Ishikawa (cell line): Measurements from ENCODE around the gene DACH1.

Experiments used
- CEBPB ChIP-seq: IDR thresholded peaks from 2 replicates; pipeline ENCODE4 v1.6.1; 2012
- CREB1 ChIP-seq: IDR thresholded peaks from 2 replicates; pipeline ENCODE4 v1.6.1; 2012; ENCODE audit warnings: low read depth
- EGR1 ChIP-seq: IDR thresholded peaks from 2 replicates; pipeline ENCODE4 v1.6.1; 2012
- EP300 ChIP-seq: IDR thresholded peaks from 2 replicates; pipeline ENCODE4 v1.6.1; 2012; ENCODE audit warnings: borderline replicate concordance
- FOXM1 ChIP-seq: IDR thresholded peaks from 2 replicates; pipeline ENCODE4 v1.6.1; 2012; ENCODE audit warnings: low read depth, borderline replicate concordance
- MAX ChIP-seq: IDR thresholded peaks from 2 replicates; pipeline ENCODE4 v1.6.1; 2012
- NFIC ChIP-seq: IDR thresholded peaks from 2 replicates; pipeline ENCODE4 v1.6.1; 2012
- RAD21 ChIP-seq: IDR thresholded peaks from 2 replicates; pipeline ENCODE4 v1.6.1; 2012; ENCODE audit warnings: low read depth
- REST ChIP-seq: IDR thresholded peaks from 2 replicates; pipeline ENCODE4 v1.6.1; 2012; ENCODE audit warnings: low read depth, mild to moderate bottlenecking
- TAF1 ChIP-seq: IDR thresholded peaks from 2 replicates; pipeline ENCODE4 v1.6.1; 2012; ENCODE audit warnings: low read depth, mild to moderate bottlenecking
- TCF12 ChIP-seq: IDR thresholded peaks from 2 replicates; pipeline ENCODE4 v1.6.1; 2012; ENCODE audit warnings: low read depth
- TEAD4 ChIP-seq: IDR thresholded peaks from 2 replicates; pipeline ENCODE4 v1.6.1; 2012
- USF1 ChIP-seq: IDR thresholded peaks from 2 replicates; pipeline ENCODE4 v1.6.1; 2012
- YY1 ChIP-seq: IDR thresholded peaks from 2 replicates; pipeline ENCODE4 v1.6.1; 2012; ENCODE audit warnings: low read depth
- ZBTB7A ChIP-seq: IDR thresholded peaks from 2 replicates; pipeline ENCODE4 v1.6.1; 2012; ENCODE audit warnings: low read depth

Gene DACH1

GRCh38 chr13:71546881-71547280, 320.1 kb downstream of the DACH1 start:
- TF ChIP-seq MAX, result no peak
- no peak for TF ChIP-seq TEAD4
- TF ChIP-seq EP300, result no peak
- TF ChIP-seq REST, result no peak
- no peak for TF ChIP-seq EGR1

- TF ChIP-seq RAD21 (no peak), ZBTB7A (no peak), CEBPB (no peak), USF1 (no peak), FOXM1 (no peak), NFIC (no peak), TCF12 (no peak), CREB1 (no peak), EP300 (no peak), EGR1 (no peak), TEAD4 (no peak), TAF1 (no peak), YY1 (no peak)
Measured at GRCh38 chr13:71540098-71540497, 326.9 kb downstream of the DACH1 start.

GRCh38 chr13:71536201-71536600, 330.8 kb downstream of the DACH1 start:
- TF ChIP-seq FOXM1 (no peak), YY1 (no peak), CEBPB (no peak), ZBTB7A (no peak), TEAD4 (no peak)

GRCh38 chr13:71524613-71525304, 342.2 kb downstream of the DACH1 start:
- TF ChIP-seq TAF1 (no peak), TEAD4 (no peak), CREB1 (no peak), FOXM1 (no peak), CEBPB (no peak), MAX (no peak), EGR1 (no peak), REST (no peak), YY1 (no peak), NFIC (no peak), TCF12 (no peak), USF1 (no peak), RAD21 (no peak), EP300 (no peak), ZBTB7A (no peak)

- TF ChIP-seq CEBPB (no peak), ZBTB7A (no peak), CREB1 (no peak), YY1 (no peak), TEAD4 (no peak), MAX (no peak), TCF12 (no peak), EP300 (no peak), USF1 (no peak)
Measured at GRCh38 chr13:71524245-71524612, 342.8 kb downstream of the DACH1 start.
